IMR-90 (cell line): Measurements from ENCODE around the gene GTF2A1. TPM values are rescaled to one million over a fixed set of nuclear protein-coding genes. Genes with fewer than 3 reads are reported as not detected.

Experiments
- ATAC-seq: fragments of 200-7000 bp; cut with Tn5 transposase; 2 replicates; pipeline ENCODE4 v1.9.1; 2020; ENCODE audit warnings: low read depth, mild to moderate bottlenecking, moderate library complexity
- BruUV-seq: library from RNA; stranded (reverse); fragments of 400-500 nt; replicated peaks from 2 replicates; lab custom pipeline; 2021; lab: Mats Ljungman, UMichigan
- CTCF ChIA-PET: fragments of 300-600 bp; formaldehyde crosslinking; extraction: SDS; loops from one replicate; lab custom pipeline; 2021; ENCODE audit warnings: antibody characterized with exemption; lab: Yijun Ruan, JAX
- POLR2A ChIA-PET: fragments of 300-600 bp; sonication (Branson Sonifier 250); formaldehyde crosslinking; loops from one replicate; lab custom pipeline; 2022; ENCODE audit warnings: antibody characterized with exemption; ENCODE audit not compliant: unreplicated experiment; lab: Charles Lee
- DNase-seq: peaks from one replicate; pipeline ENCODE4 v3.0.0; 2013
- H2AFZ ChIP-seq: replicated peaks from 2 replicates; pipeline ENCODE3; 2013; ENCODE audit warnings: low read length, mild to moderate bottlenecking; ENCODE audit not compliant: poor library complexity
- H2AK5ac ChIP-seq: 2 replicates; pipeline ENCODE4 v1.6.1; 2013; ENCODE audit warnings: low read depth, low read length, inconsistent platforms
- H2AK9ac ChIP-seq: replicated peaks from 2 replicates; pipeline ENCODE3; 2013; ENCODE audit warnings: mild to moderate bottlenecking, low read depth, low read length, moderate library complexity; ENCODE audit not compliant: poor library complexity
- H2BK120ac ChIP-seq: 2 replicates; pipeline ENCODE4 v1.6.1; 2013; ENCODE audit warnings: low read depth, low read length, inconsistent platforms
- H2BK15ac ChIP-seq: 3 replicates; pipeline ENCODE4 v1.6.1; 2013; ENCODE audit warnings: low read depth, low read length, inconsistent platforms
- H2BK20ac ChIP-seq: 2 replicates; pipeline ENCODE4 v1.6.1; 2013; ENCODE audit warnings: low read depth, mild to moderate bottlenecking, inconsistent platforms, low read length, moderate library complexity
- H2BK5ac ChIP-seq: 2 replicates; pipeline ENCODE4 v1.6.1; 2013; ENCODE audit warnings: mild to moderate bottlenecking, low read depth, low read length, inconsistent platforms; ENCODE audit not compliant: poor library complexity, severe bottlenecking
- H3K14ac ChIP-seq: replicated peaks from 2 replicates; pipeline ENCODE4 v1.6.1; 2013; ENCODE audit warnings: low read depth, low read length, inconsistent platforms
- H3K18ac ChIP-seq: 2 replicates; pipeline ENCODE4 v1.6.1; 2013; ENCODE audit warnings: low read depth, low read length, control low read depth
- H3K23ac ChIP-seq: 2 replicates; pipeline ENCODE4 v1.6.1; 2013; ENCODE audit warnings: low read depth, low read length, inconsistent platforms
- H3K27ac ChIP-seq: 2 replicates; pipeline ENCODE4 v1.5.1; 2013; ENCODE audit warnings: mild to moderate bottlenecking, control low read depth, low read length; ENCODE audit not compliant: insufficient read depth
- H3K27me3 ChIP-seq: 2 replicates; pipeline ENCODE4 v1.6.1; 2013; ENCODE audit warnings: low read length; ENCODE audit not compliant: control insufficient read depth, insufficient read depth
- H3K36me3 ChIP-seq: 2 replicates; pipeline ENCODE4 v1.6.1; 2013; ENCODE audit warnings: low read length, mixed read lengths; ENCODE audit not compliant: control insufficient read depth, insufficient read depth
- H3K4ac ChIP-seq: 2 replicates; pipeline ENCODE4 v1.6.1; 2013; ENCODE audit warnings: low read depth, low read length, inconsistent platforms
- H3K4me1 ChIP-seq: 2 replicates; pipeline ENCODE4 v1.6.1; 2013; ENCODE audit warnings: low read length, mixed read lengths; ENCODE audit not compliant: control insufficient read depth, insufficient read depth
- H3K4me2 ChIP-seq: 2 replicates; pipeline ENCODE4 v1.6.1; 2013; ENCODE audit warnings: low read depth, mild to moderate bottlenecking, control low read depth, low read length, moderate library complexity
- H3K4me3 ChIP-seq: 2 replicates; pipeline ENCODE4 v1.5.1; 2013; ENCODE audit warnings: low read depth, mild to moderate bottlenecking, control low read depth, low read length, moderate library complexity; ENCODE audit not compliant: insufficient read depth
- H3K56ac ChIP-seq: 2 replicates; pipeline ENCODE4 v1.6.1; 2013; ENCODE audit warnings: low read length, inconsistent platforms; ENCODE audit not compliant: insufficient read depth; ENCODE audit errors: extremely low read depth
- H3K79me1 ChIP-seq, 2 experiments: 2 replicates each; pipeline ENCODE4 v1.6.1; 2013; ENCODE audit warnings: low read length in 2 of 2, inconsistent platforms in 1 of 2, low read depth in 1 of 2
- H3K9ac ChIP-seq: 2 replicates; pipeline ENCODE4 v1.6.1; 2013; ENCODE audit warnings: low read depth, low read length, control low read depth
- H3K9me1 ChIP-seq: 2 replicates; pipeline ENCODE4 v1.6.1; 2013; ENCODE audit warnings: low read length, inconsistent platforms; ENCODE audit not compliant: insufficient read depth
- H3K9me3 ChIP-seq: 2 replicates; pipeline ENCODE4 v1.6.1; 2013; ENCODE audit warnings: low read length; ENCODE audit not compliant: control insufficient read depth, insufficient read depth
- H4K20me1 ChIP-seq: 2 replicates; pipeline ENCODE4 v1.6.1; 2013; ENCODE audit warnings: low read length, inconsistent platforms; ENCODE audit not compliant: insufficient read depth
- H4K5ac ChIP-seq: 2 replicates; pipeline ENCODE4 v1.6.1; 2013; ENCODE audit warnings: mild to moderate bottlenecking, low read depth, low read length, control low read depth
- H4K8ac ChIP-seq, 2 experiments: 2 replicates each; pipeline ENCODE4 v1.6.1; 2013; ENCODE audit warnings: low read depth in 2 of 2, low read length in 2 of 2, control low read depth in 1 of 2, inconsistent platforms in 1 of 2
- H4K91ac ChIP-seq: 2 replicates; pipeline ENCODE4 v1.6.1; 2013; ENCODE audit warnings: low read depth, low read length, inconsistent platforms; ENCODE audit not compliant: insufficient read depth
- BHLHE40 ChIP-seq: fragments of 150-350 bp; IDR thresholded peaks from 2 replicates; pipeline ENCODE4 v1.6.1; 2016; ENCODE audit warnings: mild to moderate bottlenecking, low read depth, low read length
- CEBPB ChIP-seq: IDR thresholded peaks from 2 replicates; pipeline ENCODE4 v1.6.1; 2012; ENCODE audit warnings: low read depth, low read length, improper control_type of control experiment
- CHD1 ChIP-seq: IDR thresholded peaks from 2 replicates; pipeline ENCODE4 v1.6.1; 2012; ENCODE audit warnings: low read depth, low read length, improper control_type of control experiment
- CTCF ChIP-seq: conservative IDR thresholded peaks from 2 replicates; pipeline ENCODE4 v1.5.1; 2012; ENCODE audit warnings: mild to moderate bottlenecking, low read depth, low read length, improper control_type of control experiment
- ELK1 ChIP-seq: fragments of 150-350 bp; IDR thresholded peaks from 2 replicates; pipeline ENCODE4 v1.6.1; 2016; ENCODE audit warnings: low read depth, mild to moderate bottlenecking, low read length, moderate library complexity, borderline replicate concordance
- FOS ChIP-seq: fragments of 150-350 bp; IDR thresholded peaks from 2 replicates; pipeline ENCODE4 v1.6.1; 2016; ENCODE audit warnings: low read depth, low read length
- MAFK ChIP-seq: IDR thresholded peaks from 2 replicates; pipeline ENCODE4 v1.6.1; 2012; ENCODE audit warnings: low read depth, low read length, improper control_type of control experiment
- MAZ ChIP-seq: IDR thresholded peaks from 2 replicates; pipeline ENCODE4 v1.6.1; 2012; ENCODE audit warnings: low read depth, mild to moderate bottlenecking, low read length, improper control_type of control experiment, moderate library complexity, borderline replicate concordance
- MXI1 ChIP-seq: IDR thresholded peaks from 2 replicates; pipeline ENCODE4 v1.6.1; 2012; ENCODE audit warnings: low read depth, mild to moderate bottlenecking, low read length, moderate library complexity, borderline replicate concordance
- NFE2L2 ChIP-seq: fragments of 150-350 bp; IDR thresholded peaks from 2 replicates; pipeline ENCODE4 v1.6.1; 2016; ENCODE audit warnings: low read depth, mild to moderate bottlenecking, low read length
- POLR2A ChIP-seq: IDR thresholded peaks from 2 replicates; pipeline ENCODE4 v1.6.1; 2012; ENCODE audit warnings: mild to moderate bottlenecking, low read depth, low read length
- RAD21 ChIP-seq: IDR thresholded peaks from 2 replicates; pipeline ENCODE4 v1.6.1; 2012; ENCODE audit warnings: low read length, improper control_type of control experiment
- RCOR1 ChIP-seq: IDR thresholded peaks from 2 replicates; pipeline ENCODE4 v1.6.1; 2012; ENCODE audit warnings: mild to moderate bottlenecking, low read length, improper control_type of control experiment; ENCODE audit not compliant: insufficient replicate concordance
- RFX5 ChIP-seq: IDR thresholded peaks from 2 replicates; pipeline ENCODE4 v1.8.0; 2012; ENCODE audit warnings: low read depth, mild to moderate bottlenecking, low read length, moderate library complexity
- SMC3 ChIP-seq: fragments of 150-350 bp; IDR thresholded peaks from 2 replicates; pipeline ENCODE4 v1.6.1; 2016; ENCODE audit warnings: low read depth, mild to moderate bottlenecking, antibody characterized with exemption, low read length, moderate library complexity
- USF2 ChIP-seq: fragments of 150-350 bp; IDR thresholded peaks from 2 replicates; pipeline ENCODE4 v1.6.1; 2017; ENCODE audit warnings: mild to moderate bottlenecking, antibody characterized with exemption, low read length, low read depth
- WGBS, 2 experiments: methylation state at CpG; one replicate each; pipeline versions ENCODE4 v1.1.5 to v1.1.7; 2013; ENCODE audit warnings: missing lambda C conversion rate in 2 of 2; ENCODE audit not compliant: insufficient read length in 1 of 2; ENCODE audit errors: extremely low coverage in 2 of 2; 5-methylcytosine and 5-hydroxymethylcytosine counted together
- dilution Hi-C: fragments of 300-500 bp; cut with HindIII; formaldehyde crosslinking; loops from one replicate; pipeline ENCODE4 v1.14.3; 2018; ENCODE audit warnings: low sequenced_read_pairs; ENCODE audit not compliant: unreplicated experiment
- in situ Hi-C: fragments of 300-500 bp; cut with MboI; formaldehyde crosslinking; loops from 3 replicates; pipeline ENCODE4 v1.14.3; 2019; ENCODE audit warnings: low sequenced_read_pairs, inconsistent platforms, mixed read lengths
- intact Hi-C: fragments of 100-400 bp; cut with micrococcal nuclease; formaldehyde crosslinking; loops from 2 replicates; pipeline ENCODE4 v1.10.0; 2022
- polyA plus RNA-seq, 3 experiments: library from polyadenylated mRNA; depleted of rRNA; stranded (reverse); fragments of >200 nt; gene quantifications; 2 replicates each; pipeline ENCODE4 v1.2.3, GENCODE V29; 2012; ENCODE audit warnings: low replicate concordance in 1 of 3
- total RNA-seq: library from RNA; depleted of rRNA; stranded (reverse); fragments of >200 nt; gene quantifications from 2 replicates; pipeline ENCODE4 v1.2.3, GENCODE V29; 2012

Gene GTF2A1
- total and polyA plus RNA-seq, 2 of the 4 experiments (the other 2 are of a cell fraction): 16.0 to 60.4 TPM

GRCh38 chr14:81170829-81171195, 49.9 kb downstream of the GTF2A1 start:
- Histone ChIP-seq H4K8ac (no peak overlapping the region), H3K79me1 (peaks cover 0 to 6% of the 10 kb centered on the region in 2 experiments; a peak in 1 of 4 replicates), H3K4me1 (peaks cover 9% of the 10 kb centered on the region; the same call in 1 of the 2 replicates), H3K36me3 (no peaks in the 10 kb centered on the region), H3K4me3 (no peak overlapping the region), H3K9me3 (no peaks in the 10 kb centered on the region), H2AK5ac (no peak overlapping the region), H2BK120ac (no peak overlapping the region), H3K14ac (no peak overlapping the region), H4K20me1 (no peaks in the 10 kb centered on the region), H4K5ac (no peak overlapping the region), H3K9me1 (peaks cover 4% of the 10 kb centered on the region; the same call in 1 of the 2 replicates), H3K56ac (no peak overlapping the region), H3K4me2 (no peak overlapping the region), H2AK9ac (no peak overlapping the region), H2BK15ac (no peak overlapping the region), H3K23ac (no peak overlapping the region), H2BK5ac (no peak overlapping the region), H3K9ac (no peak overlapping the region), H3K18ac (no peak overlapping the region), H2AFZ (no peak overlapping the region), H3K27ac (no peak overlapping the region), H3K4ac (no peak overlapping the region), H4K91ac (no peak overlapping the region), H2BK20ac (no peak overlapping the region), H3K27me3 (no peaks in the 10 kb centered on the region)
- CTCF ChIA-PET: interaction anchor here (0.9 to 3.3 kb wide), 6 partner anchors 11 to 184 kb away, joined by 3 to 22 read pairs (median 6); no protein-coding TSS in a partner anchor
- no peak for ATAC-seq
- dilution Hi-C loops: no loop called here
- intact Hi-C loops: loop anchor here (1.0 to 5.0 kb wide), 3 partner anchors 46 to 217 kb away; no protein-coding TSS in a partner anchor
- POLR2A ChIA-PET: no interaction called here
- no CpG with 5 or more reads among the region's 3 CpGs for WGBS, 2 experiments
- DNase-seq: no peak
- BruUV-seq: no TSS peak
- in situ Hi-C loops: no loop called here
- TF ChIP-seq SMC3: no peak
- no peak for TF ChIP-seq BHLHE40
- TF ChIP-seq RAD21: no peak
- TF ChIP-seq ELK1: no peak
- TF ChIP-seq USF2: no peak
- TF ChIP-seq RFX5: no peak
- TF ChIP-seq CHD1: no peak
- no peak for TF ChIP-seq MXI1
- no peak for TF ChIP-seq NFE2L2
- no peak for TF ChIP-seq CEBPB
- TF ChIP-seq POLR2A: no peak
- no peak for TF ChIP-seq CTCF
- no peak for TF ChIP-seq MAFK
- TF ChIP-seq MAZ: no peak
- no peak for TF ChIP-seq FOS
- no peak for TF ChIP-seq RCOR1
